Medulla oblongata (tissue), 1 donor: ENCODE measurements around the gene SH2D4B.
"Not testable (repeated sequence)": the region's sequence is repeated elsewhere in the genome, so short reads cannot be mapped to it uniquely, and the experiment has no call there.

Experiments used
- DNase-seq: peaks from one replicate; pipeline ENCODE4 v3.0.0-alpha.2; 2015; ENCODE audit errors: extremely low spot score

Gene SH2D4B

GRCh38 chr10:80524190-80524909 lies 13.4 kb upstream of the SH2D4B start:
- no peak for DNase-seq

GRCh38 chr10:80526218-80526617 lies 11.5 kb upstream of the SH2D4B start:
- no peak for DNase-seq

- peak; percentile 67 for DNase-seq
Measured at GRCh38 chr10:80526742-80527141, 11.0 kb upstream of the SH2D4B start.

- peak; percentile 69 for DNase-seq
Measured at GRCh38 chr10:80528185-80528700, 9.5 kb upstream of the SH2D4B start.

- no peak for DNase-seq
Measured at GRCh38 chr10:80528901-80529300, 8.8 kb upstream of the SH2D4B start.

GRCh38 chr10:80529604-80530003 lies 8.1 kb upstream of the SH2D4B start:
- peak; percentile 54 for DNase-seq

GRCh38 chr10:80530251-80530650 lies 7.5 kb upstream of the SH2D4B start:
- DNase-seq, result peak; percentile 78

- DNase-seq, result no peak
Measured at GRCh38 chr10:80530816-80531215, 6.9 kb upstream of the SH2D4B start.

GRCh38 chr10:80532571-80532970 lies 5.1 kb upstream of the SH2D4B start:
- no peak for DNase-seq

GRCh38 chr10:80534059-80534458 lies 3.6 kb upstream of the SH2D4B start:
- DNase-seq, result not testable (repeated sequence)

- DNase-seq, result not testable (repeated sequence)
Measured at GRCh38 chr10:80534646-80535045, 3.1 kb upstream of the SH2D4B start.

- DNase-seq, result peak; percentile 58
Measured at GRCh38 chr10:80535671-80536360, 1.9 kb upstream of the SH2D4B start.

- DNase-seq, result no peak
Measured at GRCh38 chr10:80536361-80536835, 1.3 kb upstream of the SH2D4B start.

GRCh38 chr10:80537086-80537735 lies 491 bp upstream of the SH2D4B start:
- no peak for DNase-seq

- no peak for DNase-seq
Measured at GRCh38 chr10:80538481-80539185, 931 bp downstream of the SH2D4B start.

- DNase-seq, result no peak
Measured at GRCh38 chr10:80539421-80540031, 1.8 kb downstream of the SH2D4B start.

GRCh38 chr10:80540136-80540535 lies 2.4 kb downstream of the SH2D4B start:
- no peak for DNase-seq

GRCh38 chr10:80540618-80540980 lies 2.9 kb downstream of the SH2D4B start:
- DNase-seq, result no peak

- no peak for DNase-seq
Measured at GRCh38 chr10:80540981-80541750, 3.5 kb downstream of the SH2D4B start.

GRCh38 chr10:80542053-80542452 lies 4.4 kb downstream of the SH2D4B start:
- DNase-seq, result no peak
